ENCODE results near the gene MAP9.

DNA sequence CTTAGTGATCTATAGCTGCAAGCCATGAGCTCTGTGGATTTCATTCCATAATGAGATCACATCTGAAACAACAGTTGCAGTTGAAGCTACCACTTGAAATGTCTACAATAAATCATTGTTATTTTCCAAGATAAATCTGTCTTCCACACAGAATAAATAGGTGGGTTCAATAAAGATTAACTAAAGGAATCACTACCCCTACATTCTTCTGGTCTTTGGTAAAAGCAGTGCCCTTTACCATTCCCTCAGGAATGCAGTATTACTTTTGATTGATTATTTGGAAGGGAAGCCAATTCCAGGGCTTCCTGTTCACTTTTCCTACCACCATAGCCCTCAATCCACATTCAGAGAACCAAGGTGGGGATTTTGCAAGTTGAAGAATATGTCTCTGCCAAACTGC is 38.9 kb upstream of the MAP9 start:
- TF ChIP-seq, protein P1, sequence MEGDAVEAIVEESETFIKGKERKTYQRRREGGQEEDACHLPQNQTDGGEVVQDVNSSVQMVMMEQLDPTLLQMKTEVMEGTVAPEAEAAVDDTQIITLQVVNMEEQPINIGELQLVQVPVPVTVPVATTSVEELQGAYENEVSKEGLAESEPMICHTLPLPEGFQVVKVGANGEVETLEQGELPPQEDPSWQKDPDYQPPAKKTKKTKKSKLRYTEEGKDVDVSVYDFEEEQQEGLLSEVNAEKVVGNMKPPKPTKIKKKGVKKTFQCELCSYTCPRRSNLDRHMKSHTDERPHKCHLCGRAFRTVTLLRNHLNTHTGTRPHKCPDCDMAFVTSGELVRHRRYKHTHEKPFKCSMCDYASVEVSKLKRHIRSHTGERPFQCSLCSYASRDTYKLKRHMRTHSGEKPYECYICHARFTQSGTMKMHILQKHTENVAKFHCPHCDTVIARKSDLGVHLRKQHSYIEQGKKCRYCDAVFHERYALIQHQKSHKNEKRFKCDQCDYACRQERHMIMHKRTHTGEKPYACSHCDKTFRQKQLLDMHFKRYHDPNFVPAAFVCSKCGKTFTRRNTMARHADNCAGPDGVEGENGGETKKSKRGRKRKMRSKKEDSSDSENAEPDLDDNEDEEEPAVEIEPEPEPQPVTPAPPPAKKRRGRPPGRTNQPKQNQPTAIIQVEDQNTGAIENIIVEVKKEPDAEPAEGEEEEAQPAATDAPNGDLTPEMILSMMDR (IDR thresholded peaks at IDR 0.05), result no peak
- TF ChIP-seq POLR2A (IDR thresholded peaks at IDR 0.05), result no peak

Data from suprapubic skin (tissue), 3 donors.